LoVo (cell line): ENCODE results near the gene SLC10A4.
"Not testable (repeated sequence)": the region's sequence is repeated elsewhere in the genome, so short reads cannot be mapped to it uniquely, and the experiment has no call there.

Source experiments
- DNase-seq: peaks from one replicate; pipeline ENCODE4 v3.0.0-alpha.2; 2016; ENCODE audit warnings: low spot score

Gene SLC10A4

GRCh38 chr4:48483006-48483776 lies at the start of gene SLC10A4:
Gene SLC10A4, plus strand, starts transcription at chr4:48483343. Its CDS starts 219 bp downstream, at chr4:48483562.
- DNase-seq = no peak

- DNase-seq = no peak
Observed at GRCh38 chr4:48436318-48436717, 46.8 kb upstream of the SLC10A4 start.

GRCh38 chr4:48439988-48440387 lies 43.2 kb upstream of the SLC10A4 start:
- no peak for DNase-seq

GRCh38 chr4:48440914-48441313 lies 42.2 kb upstream of the SLC10A4 start:
- DNase-seq = not testable (repeated sequence)

GRCh38 chr4:48445704-48446103 lies 37.4 kb upstream of the SLC10A4 start:
- peak; percentile 46 for DNase-seq

GRCh38 chr4:48446642-48447041 lies 36.5 kb upstream of the SLC10A4 start:
- no peak for DNase-seq

- no peak for DNase-seq
Observed at GRCh38 chr4:48449151-48449550, 34.0 kb upstream of the SLC10A4 start.

- no peak for DNase-seq
Observed at GRCh38 chr4:48450740-48451139, 32.4 kb upstream of the SLC10A4 start.

GRCh38 chr4:48451656-48452055 lies 31.5 kb upstream of the SLC10A4 start:
- DNase-seq = not testable (repeated sequence)

GRCh38 chr4:48454591-48454990 lies 28.6 kb upstream of the SLC10A4 start:
- no peak for DNase-seq

GRCh38 chr4:48461000-48461399 lies 22.1 kb upstream of the SLC10A4 start:
- DNase-seq = no peak

GRCh38 chr4:48462363-48462762 lies 20.8 kb upstream of the SLC10A4 start:
- DNase-seq = no peak

GRCh38 chr4:48467442-48467841 lies 15.7 kb upstream of the SLC10A4 start:
- no peak for DNase-seq

- no peak for DNase-seq
Observed at GRCh38 chr4:48467891-48468290, 15.3 kb upstream of the SLC10A4 start.

GRCh38 chr4:48470137-48470536 lies 13.0 kb upstream of the SLC10A4 start:
- no peak for DNase-seq

GRCh38 chr4:48470570-48470969 lies 12.6 kb upstream of the SLC10A4 start:
- no peak for DNase-seq

GRCh38 chr4:48472794-48473193 lies 10.3 kb upstream of the SLC10A4 start:
- DNase-seq = no peak

- no peak for DNase-seq
Observed at GRCh38 chr4:48475770-48476169, 7.4 kb upstream of the SLC10A4 start.

GRCh38 chr4:48478273-48478672 lies 4.9 kb upstream of the SLC10A4 start:
- DNase-seq = no peak

- DNase-seq = no peak
Observed at GRCh38 chr4:48481581-48481980, 1.6 kb upstream of the SLC10A4 start.

GRCh38 chr4:48483777-48484493 lies 792 bp downstream of the SLC10A4 start:
- no peak for DNase-seq

GRCh38 chr4:48484494-48485168 lies 1.5 kb downstream of the SLC10A4 start:
- no peak for DNase-seq

- no peak for DNase-seq
Observed at GRCh38 chr4:48489683-48490011, 6.5 kb downstream of the SLC10A4 start.
